A673 (cell line): Measurements from ENCODE around the gene UBE3C. TPM values are rescaled to one million over a fixed set of nuclear protein-coding genes. Genes with fewer than 3 reads are reported as not detected.
"Not testable (repeated sequence)": the region's sequence is repeated elsewhere in the genome, so short reads cannot be mapped to it uniquely, and the experiment has no call there.

ENCODE experiments used
- BruUV-seq: library from RNA; stranded (reverse); fragments of 400-500 nt; replicated peaks from 2 replicates; lab custom pipeline; 2021; lab: Mats Ljungman, UMichigan
- CTCF ChIA-PET: fragments of 300-600 bp; sonication (Branson Sonifier 250); formaldehyde crosslinking; loops from one replicate; lab custom pipeline; 2022; ENCODE audit warnings: antibody characterized with exemption; lab: Charles Lee
- POLR2A ChIA-PET: fragments of 300-600 bp; sonication (Branson Sonifier 250); formaldehyde crosslinking; loops from one replicate; lab custom pipeline; 2022; ENCODE audit warnings: antibody characterized with exemption; ENCODE audit not compliant: low non-redundant PET; lab: Charles Lee
- DNase-seq: peaks from one replicate; pipeline ENCODE4 v3.0.0-alpha.2; 2015; ENCODE audit warnings: low spot score
- H3K27ac ChIP-seq: fragments of 200-600 bp; sonication (generic); 2 replicates; pipeline ENCODE4 v1.5.1; 2016; ENCODE audit warnings: mixed run types, low read depth, mild to moderate bottlenecking, mixed read lengths, antibody characterized with exemption, low read length; ENCODE audit not compliant: poor library complexity, severe bottlenecking
- H3K27me3 ChIP-seq: fragments of 200-600 bp; sonication (generic); replicated peaks from 2 replicates; pipeline ENCODE4 v1.6.1; 2017; ENCODE audit warnings: mixed run types, low read depth, mild to moderate bottlenecking, mixed read lengths, antibody characterized with exemption, low read length; ENCODE audit not compliant: insufficient read depth, poor library complexity
- H3K36me3 ChIP-seq: fragments of 200-600 bp; sonication (generic); 2 replicates; pipeline ENCODE4 v1.6.1; 2016; ENCODE audit warnings: mixed run types, mild to moderate bottlenecking, mixed read lengths, antibody characterized with exemption, low read length; ENCODE audit not compliant: insufficient read depth, poor library complexity, severe bottlenecking
- H3K4me1 ChIP-seq: fragments of 200-600 bp; sonication (generic); 2 replicates; pipeline ENCODE4 v1.6.1; 2017; ENCODE audit warnings: mixed run types, mild to moderate bottlenecking, mixed read lengths, antibody characterized with exemption, low read length; ENCODE audit not compliant: insufficient read depth, poor library complexity, severe bottlenecking
- H3K4me3 ChIP-seq: fragments of 200-600 bp; sonication (generic); 2 replicates; pipeline ENCODE4 v1.5.1; 2016; ENCODE audit warnings: low read depth, mixed run types, mild to moderate bottlenecking, mixed read lengths, low read length; ENCODE audit not compliant: poor library complexity, severe bottlenecking
- H3K9me3 ChIP-seq: fragments of 200-600 bp; sonication (generic); 2 replicates; pipeline ENCODE4 v1.6.1; 2016; ENCODE audit warnings: mixed run types, low read depth, mild to moderate bottlenecking, mixed read lengths, antibody characterized with exemption, low read length; ENCODE audit not compliant: poor library complexity, severe bottlenecking
- CTCF ChIP-seq: fragments of 300-800, 200-600 bp; sonication (generic); conservative IDR thresholded peaks from 2 replicates; pipeline ENCODE4 v1.5.1; 2017; ENCODE audit warnings: low read depth, mild to moderate bottlenecking, antibody characterized with exemption, low read length, moderate library complexity, mixed read lengths
- EZH2 ChIP-seq: fragments of 200-600 bp; sonication (generic); IDR thresholded peaks from 2 replicates; pipeline ENCODE4 v1.6.1; 2017; ENCODE audit warnings: borderline replicate concordance, low read depth, mild to moderate bottlenecking, mixed read lengths, antibody characterized with exemption, low read length; ENCODE audit not compliant: poor library complexity, severe bottlenecking
- intact Hi-C: fragments of 100-400 bp; cut with micrococcal nuclease; formaldehyde crosslinking; loops from one replicate; pipeline ENCODE4 v1.10.0; 2022; ENCODE audit not compliant: unreplicated experiment
- total RNA-seq: library from RNA; stranded (reverse); gene quantifications from 2 replicates; pipeline ENCODE4 v1.2.3, GENCODE V29; 2021

Gene UBE3C
- total RNA-seq, 1 experiment from 2014 or later: 77.9 TPM

DNA sequence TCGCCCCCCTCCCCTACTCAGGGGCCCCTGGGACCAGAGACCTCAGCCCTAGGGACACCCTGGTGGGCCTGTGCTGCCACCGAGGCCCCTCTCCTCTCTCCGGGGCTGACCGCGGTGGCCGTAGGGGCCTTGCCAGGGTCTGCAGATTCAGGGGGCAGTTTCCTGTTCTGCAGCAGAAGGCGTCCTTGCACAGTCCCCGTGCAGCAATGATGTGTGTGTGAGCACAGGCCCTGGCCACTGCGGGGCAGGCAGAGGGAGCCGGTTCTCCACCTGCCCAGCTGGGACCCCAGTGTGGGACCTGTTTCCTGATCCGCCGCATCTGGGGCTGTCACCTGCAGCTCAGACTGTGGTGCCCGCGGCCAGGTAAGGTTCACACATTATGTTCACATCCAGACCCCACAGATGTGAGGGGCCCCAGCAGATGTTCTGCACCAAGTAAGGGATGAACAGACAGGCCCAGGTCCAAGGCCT, 137.4 kb downstream of the UBE3C start:
- H3K4me3 ChIP-seq: no peak overlapping the region
- no TSS peak for BruUV-seq
- no peaks in the 10 kb centered on the region for H3K27me3 ChIP-seq
- H3K4me1 ChIP-seq: peaks cover 9% of the 10 kb centered on the region
- TF ChIP-seq CTCF (no peak), EZH2 (no peak)
- no peak overlapping the region for H3K27ac ChIP-seq
- no peaks in the 10 kb centered on the region for H3K36me3 ChIP-seq
- H3K9me3 ChIP-seq: no peaks in the 10 kb centered on the region
- ChIA-PET CTCF (no interaction called here), POLR2A (no interaction called here)
- intact Hi-C loops: no loop called here
- DNase-seq: no peak

GRCh38 chr7:157276731-157277562, 138.2 kb downstream of the UBE3C start:
- ChIA-PET CTCF (no interaction called here), POLR2A (no interaction called here)
- TF ChIP-seq CTCF: no peak
- TF ChIP-seq EZH2: no peak
- Histone ChIP-seq H3K27ac (peak overlapping the region; percentile 7), H3K9me3 (no peaks in the 10 kb centered on the region), H3K4me1 (peaks cover 9% of the 10 kb centered on the region), H3K4me3 (no peak overlapping the region), H3K36me3 (no peaks in the 10 kb centered on the region), H3K27me3 (no peaks in the 10 kb centered on the region)
- no TSS peak for BruUV-seq
- intact Hi-C loops: no loop called here
- peak; percentile 85 for DNase-seq

DNA sequence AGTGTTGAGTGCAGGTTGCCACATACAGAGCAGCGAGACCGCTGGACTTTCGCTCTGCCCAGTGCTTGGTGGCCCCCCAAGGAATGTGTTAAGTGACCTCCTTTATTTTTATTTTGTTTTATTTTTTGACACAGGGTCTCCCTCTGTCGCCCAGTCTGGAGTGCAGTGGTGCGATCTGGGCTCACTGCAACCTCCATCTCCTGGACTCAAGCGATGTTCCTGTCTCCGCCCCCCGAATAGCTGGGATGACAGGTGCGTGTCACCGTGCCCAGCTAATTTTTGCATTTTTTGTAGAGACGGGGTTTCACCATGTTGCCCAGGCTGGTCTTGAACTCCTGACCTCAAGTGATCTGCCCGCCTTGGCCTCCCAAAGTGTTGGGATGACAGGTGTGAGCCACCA, 138.8 kb downstream of the UBE3C start:
- POLR2A ChIA-PET, H3K27ac ChIP-seq, H3K36me3 ChIP-seq, H3K27me3 ChIP-seq, H3K9me3 ChIP-seq, intact Hi-C loops, H3K4me3 ChIP-seq, CTCF ChIA-PET, DNase-seq, H3K4me1 ChIP-seq, BruUV-seq: not testable (repeated sequence)
